ENCODE results near the gene MARCHF3. TPM values are rescaled to one million over a fixed set of nuclear protein-coding genes. Genes with fewer than 3 reads are reported as not detected.

MARCHF3 gene
- total RNA-seq, 4 donors from 2014 or later, result 3.0 to 14.5 (median 4.6) TPM

DNA sequence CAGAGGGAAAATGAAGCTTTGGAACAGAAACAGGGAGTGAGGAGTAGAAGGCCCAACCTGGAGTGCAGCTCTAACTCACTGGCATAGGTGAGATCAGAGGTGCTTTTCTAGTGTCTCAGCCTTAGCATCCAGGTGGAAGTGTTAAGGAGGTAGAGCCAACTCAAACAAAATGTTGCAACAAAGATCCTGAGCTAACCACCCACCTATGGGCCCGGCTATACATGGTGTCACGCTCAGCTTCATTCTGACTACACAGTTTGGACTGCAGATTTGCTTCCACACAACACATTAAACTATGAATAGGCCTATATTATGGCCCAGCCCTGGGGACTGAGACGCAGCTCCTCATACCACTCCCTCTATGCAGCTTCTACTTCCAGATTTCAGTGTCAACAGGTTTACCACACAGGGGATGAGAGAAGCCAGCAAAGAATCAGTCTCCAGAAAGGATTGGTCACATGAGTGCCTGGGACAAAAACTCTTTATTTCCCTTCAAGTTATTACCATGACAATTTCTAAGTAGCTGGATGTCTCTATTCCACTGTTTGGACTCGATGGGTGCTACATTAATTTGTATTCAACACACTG lies 34.0 kb upstream of the MARCHF3 start:
- intact Hi-C loops (cut with DNase I), result no loop called here
- Histone ChIP-seq H3K4me1 (no peaks in the 10 kb centered on the region), H3K27me3 (no peaks in the 10 kb centered on the region), H3K36me3 (no peaks in the 10 kb centered on the region), H3K27ac (no peak overlapping the region), H3K4me3 (replicated peaks in 1 of 3) (no peak overlapping the region), H3K9me3 (no peaks in the 10 kb centered on the region)
- WGBS, 2 donors, result 94 to 100% methylated on average over 4 of the region's 4 CpGs
- TF ChIP-seq CTCF (IDR thresholded peaks at IDR 0.05), result no peak
- no peak for TF ChIP-seq POLR2A (IDR thresholded peaks at IDR 0.05)
- DNase-seq, result no peak

- H3K27ac ChIP-seq, result no peak overlapping the region
- no peak overlapping the region for H3K4me3 ChIP-seq (replicated peaks in 1 of 3)
- WGBS, 2 donors, result 65 to 80% methylated on average over 2 of the region's 2 CpGs
- H3K4me1 ChIP-seq, result no peaks in the 10 kb centered on the region
- TF ChIP-seq CTCF (IDR thresholded peaks at IDR 0.05), result no peak
- TF ChIP-seq POLR2A (IDR thresholded peaks at IDR 0.05), result no peak
- no peaks in the 10 kb centered on the region for H3K27me3 ChIP-seq
- no peaks in the 10 kb centered on the region for H3K36me3 ChIP-seq
- no peak for DNase-seq
- H3K9me3 ChIP-seq, result no peaks in the 10 kb centered on the region
- intact Hi-C loops (cut with DNase I), result no loop called here
Measured at GRCh38 chr5:127063257-127063913, 33.0 kb upstream of the MARCHF3 start.

DNA sequence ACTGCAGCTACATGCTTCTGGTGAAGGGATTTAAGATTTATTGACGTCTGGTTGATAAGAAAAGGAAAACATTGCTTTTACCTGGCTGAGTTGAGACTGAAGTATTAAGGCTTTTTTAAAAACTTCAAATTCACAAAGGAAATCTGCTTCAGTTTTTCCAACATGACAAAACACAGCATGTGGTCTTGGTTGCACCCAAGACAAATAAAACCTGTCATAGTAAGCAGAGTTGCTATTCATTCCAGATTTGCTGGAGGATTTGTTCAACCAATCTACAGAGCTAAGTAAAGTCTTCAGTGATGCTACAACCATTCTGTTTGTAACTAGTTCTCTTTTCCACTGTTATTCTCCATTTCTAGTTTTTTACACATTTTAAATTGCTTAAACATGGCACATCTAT lies 31.6 kb upstream of the MARCHF3 start:
- 83 to 89% methylated on average over 1 of the region's 1 CpG for WGBS, 2 donors
- no peaks in the 10 kb centered on the region for H3K36me3 ChIP-seq
- DNase-seq, result no peak
- H3K27me3 ChIP-seq, result no peaks in the 10 kb centered on the region
- H3K4me1 ChIP-seq, result no peaks in the 10 kb centered on the region
- intact Hi-C loops (cut with DNase I), result no loop called here
- TF ChIP-seq POLR2A (IDR thresholded peaks at IDR 0.05), result no peak
- TF ChIP-seq CTCF (IDR thresholded peaks at IDR 0.05), result no peak
- no peaks in the 10 kb centered on the region for H3K9me3 ChIP-seq
- no peak overlapping the region for H3K4me3 ChIP-seq (replicated peaks in 1 of 3)
- H3K27ac ChIP-seq, result no peak overlapping the region

- no peak overlapping the region for H3K27ac ChIP-seq
- 84 to 98% methylated on average over 1 of the region's 1 CpG for WGBS, 2 donors
- H3K36me3 ChIP-seq, result no peaks in the 10 kb centered on the region
- no peaks in the 10 kb centered on the region for H3K4me1 ChIP-seq
- H3K27me3 ChIP-seq, result no peaks in the 10 kb centered on the region
- TF ChIP-seq CTCF (IDR thresholded peaks at IDR 0.05), result no peak
- intact Hi-C loops (cut with DNase I), result no loop called here
- H3K4me3 ChIP-seq (replicated peaks in 1 of 3), result no peak overlapping the region
- no peak for DNase-seq
- no peaks in the 10 kb centered on the region for H3K9me3 ChIP-seq
Measured at GRCh38 chr5:127061537-127061936, 31.2 kb upstream of the MARCHF3 start.

DNA sequence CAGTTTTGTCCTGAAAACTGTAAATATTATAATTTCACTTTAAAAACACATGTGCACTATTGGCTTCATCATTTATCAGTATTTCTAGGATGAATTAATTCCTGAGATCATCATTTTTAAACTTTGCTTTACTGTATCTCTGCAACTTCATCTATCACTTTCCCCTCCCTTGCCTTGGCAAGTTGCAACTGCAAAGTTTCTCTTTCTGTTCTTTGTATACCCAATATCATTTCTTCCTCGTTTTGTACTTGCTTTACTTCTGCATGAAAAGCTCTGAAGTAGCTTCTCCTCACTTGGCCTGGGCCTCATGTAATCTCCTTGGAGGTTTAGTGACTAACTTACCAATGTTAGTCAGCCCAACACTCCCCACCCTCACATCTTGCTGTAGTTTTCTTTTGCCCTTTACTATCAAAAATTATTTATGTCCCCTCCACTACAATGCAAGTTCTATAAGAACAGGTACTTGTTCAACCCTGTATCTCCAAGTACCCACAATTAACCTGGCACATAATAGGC lies 30.2 kb upstream of the MARCHF3 start:
- 53 to 72% methylated on average over 1 of the region's 1 CpG for WGBS, 2 donors
- no peak overlapping the region for H3K27ac ChIP-seq
- H3K36me3 ChIP-seq, result no peaks in the 10 kb centered on the region
- no peaks in the 10 kb centered on the region for H3K4me1 ChIP-seq
- H3K9me3 ChIP-seq, result no peaks in the 10 kb centered on the region
- TF ChIP-seq POLR2A (IDR thresholded peaks at IDR 0.05), result no peak
- no peak for TF ChIP-seq CTCF (IDR thresholded peaks at IDR 0.05)
- intact Hi-C loops (cut with DNase I), result no loop called here
- no peak overlapping the region for H3K4me3 ChIP-seq (replicated peaks in 1 of 3)
- no peak for DNase-seq
- H3K27me3 ChIP-seq, result no peaks in the 10 kb centered on the region
